ENCODE measurements around the gene TPSD1.
"Not testable (repeated sequence)": the region's sequence is repeated elsewhere in the genome, so short reads cannot be mapped to it uniquely, and the experiment has no call there.

TPSD1 gene

DNA sequence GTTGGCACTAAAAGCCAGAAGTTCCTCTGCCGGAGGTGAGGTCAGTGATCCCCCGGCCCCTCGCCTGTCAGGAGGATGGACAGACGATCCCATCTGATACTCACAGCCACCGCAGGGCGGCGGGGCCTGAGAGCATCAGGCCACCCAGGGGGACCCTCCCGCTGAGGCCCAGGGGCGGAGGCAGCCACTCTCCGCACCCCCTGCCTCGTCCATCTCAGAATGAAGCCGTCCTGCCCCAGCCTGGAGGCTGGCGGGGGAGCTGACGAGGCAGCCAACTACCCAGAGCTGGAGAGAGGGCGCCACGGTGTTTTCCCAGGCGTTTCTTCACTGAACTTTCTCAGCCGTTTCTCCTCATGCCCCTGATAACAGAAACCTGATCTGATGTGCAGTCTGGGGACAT lies 22.6 kb downstream of the TPSD1 start:
- no peak for DNase-seq (ENCODE audit: insufficient read length, low spot score)

DNA sequence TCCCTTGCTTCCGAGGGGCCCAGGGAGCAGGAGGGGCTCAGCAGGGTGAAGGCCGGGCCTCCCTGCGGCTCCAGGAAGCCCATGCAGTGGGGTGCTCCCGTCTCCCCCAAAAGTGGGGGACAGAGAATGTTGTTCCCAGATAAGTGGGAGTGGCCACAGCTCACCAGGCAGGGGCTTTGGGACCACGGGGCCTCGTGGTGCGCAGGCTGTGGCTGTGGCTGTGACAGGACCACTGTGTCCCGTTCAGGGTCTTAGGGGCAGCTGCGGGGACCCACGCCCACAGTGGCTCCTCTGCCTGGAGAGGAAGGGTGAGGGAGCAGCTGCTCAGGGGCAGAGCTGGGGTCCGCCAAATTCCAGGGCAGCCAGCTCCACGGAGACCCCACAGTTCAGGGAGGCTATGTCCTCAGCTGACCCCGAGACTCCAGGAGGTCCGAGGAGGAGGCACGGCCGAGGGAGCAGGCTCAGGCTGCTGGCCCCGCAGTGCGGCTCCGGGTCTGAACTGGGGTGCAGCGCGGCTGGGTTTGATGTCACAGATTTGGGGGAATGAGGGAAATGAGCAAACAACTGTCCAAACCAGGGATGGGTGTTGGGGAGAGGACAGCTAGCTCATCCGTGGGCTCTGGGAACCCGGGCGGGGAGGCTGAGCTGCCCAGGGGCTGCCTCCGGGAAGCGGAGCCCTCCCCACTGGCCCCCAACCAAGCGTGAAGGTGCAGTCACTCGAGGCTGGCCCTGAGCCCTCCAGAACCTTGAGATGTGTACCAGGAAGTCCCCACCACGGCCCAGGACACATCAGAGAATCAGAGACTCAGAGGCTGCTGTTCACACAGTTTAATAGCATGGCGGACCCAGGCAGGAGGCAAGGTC lies 23.4 kb downstream of the TPSD1 start:
- FAIRE-seq: no peak

More for the DNA sequence above, 22.6 kb downstream of the TPSD1 start:
- no peak for FAIRE-seq

DNA sequence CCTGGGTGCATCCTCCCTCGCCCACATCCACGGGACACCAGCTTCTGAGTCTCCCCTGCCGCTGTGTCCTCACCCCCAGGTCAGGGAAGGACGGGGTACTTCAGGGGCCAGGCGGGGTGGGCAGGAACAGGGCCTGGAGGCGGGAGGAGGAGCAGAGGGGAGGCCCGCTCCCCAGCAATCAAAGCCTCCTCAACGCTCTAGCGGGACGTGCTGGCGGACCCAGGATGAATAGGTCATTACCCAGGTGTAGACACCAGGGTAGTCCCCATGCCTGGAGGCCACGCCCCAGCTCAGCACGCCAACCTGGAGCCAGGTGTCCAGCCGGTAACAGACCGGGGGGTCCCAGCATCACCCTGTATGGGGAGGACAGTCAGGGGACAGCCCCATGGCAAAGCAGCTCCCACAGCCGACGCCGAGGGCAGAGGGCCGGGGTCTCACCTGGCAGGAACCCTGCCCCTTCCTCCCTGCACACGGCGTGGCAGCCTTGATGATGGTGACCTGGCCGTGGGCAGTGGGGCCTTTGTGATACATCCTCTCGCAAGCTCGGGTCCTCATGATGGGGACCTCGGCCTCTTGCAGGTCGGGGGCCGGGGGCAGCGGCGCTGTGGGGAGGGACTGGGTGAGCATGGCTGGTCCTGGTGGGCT lies 24.2 kb downstream of the TPSD1 start:
- DNase-seq (ENCODE audit: insufficient read length, low spot score) (no peak), FAIRE-seq (no peak)

More for the DNA sequence above, 23.4 kb downstream of the TPSD1 start:
- no peak for DNase-seq (ENCODE audit: insufficient read length, low spot score)

DNA sequence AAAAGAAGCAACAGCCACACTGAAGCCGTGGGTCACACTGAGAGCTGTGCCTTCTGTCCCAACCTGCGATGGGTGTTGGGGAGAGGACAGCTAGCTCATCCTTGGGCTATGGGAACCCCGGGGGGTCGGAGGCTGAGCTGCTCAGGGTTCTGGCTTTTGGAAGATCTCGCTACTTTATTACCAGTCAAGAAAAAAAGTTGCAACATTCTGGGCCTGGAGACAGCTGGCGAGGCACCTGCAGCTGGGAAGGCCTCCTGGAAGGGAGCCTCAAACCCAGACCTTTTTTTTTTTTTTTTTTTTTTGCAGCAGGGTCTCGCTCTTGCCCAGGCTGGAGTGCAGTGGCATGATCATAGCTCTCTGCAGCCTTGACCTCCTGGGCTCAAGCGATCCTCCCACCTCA lies 24.9 kb downstream of the TPSD1 start:
- DNase-seq (ENCODE audit: insufficient read length, low spot score) (no peak), FAIRE-seq (no peak)

DNA sequence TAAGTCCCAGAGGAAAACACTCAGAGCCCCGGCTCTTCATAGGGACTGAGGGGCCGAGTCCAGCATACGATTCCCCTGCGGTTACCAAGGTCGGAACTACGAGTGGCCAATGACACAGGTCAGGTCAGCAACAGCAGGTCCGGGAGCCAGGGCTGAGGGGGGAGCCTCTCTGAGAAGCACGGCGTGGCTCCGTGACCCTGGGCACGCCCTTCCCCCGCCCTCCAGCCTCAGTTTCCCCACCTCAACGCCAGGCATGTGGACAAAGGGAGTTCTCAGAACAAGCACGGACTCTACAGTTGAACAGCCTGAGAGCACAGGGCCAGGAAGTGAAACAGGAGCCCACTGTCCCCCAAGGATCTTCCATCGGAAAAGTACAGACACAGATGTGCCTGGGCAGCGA lies 25.6 kb downstream of the TPSD1 start:
- no peak for FAIRE-seq
- no peak for DNase-seq (ENCODE audit: insufficient read length, low spot score)

DNA sequence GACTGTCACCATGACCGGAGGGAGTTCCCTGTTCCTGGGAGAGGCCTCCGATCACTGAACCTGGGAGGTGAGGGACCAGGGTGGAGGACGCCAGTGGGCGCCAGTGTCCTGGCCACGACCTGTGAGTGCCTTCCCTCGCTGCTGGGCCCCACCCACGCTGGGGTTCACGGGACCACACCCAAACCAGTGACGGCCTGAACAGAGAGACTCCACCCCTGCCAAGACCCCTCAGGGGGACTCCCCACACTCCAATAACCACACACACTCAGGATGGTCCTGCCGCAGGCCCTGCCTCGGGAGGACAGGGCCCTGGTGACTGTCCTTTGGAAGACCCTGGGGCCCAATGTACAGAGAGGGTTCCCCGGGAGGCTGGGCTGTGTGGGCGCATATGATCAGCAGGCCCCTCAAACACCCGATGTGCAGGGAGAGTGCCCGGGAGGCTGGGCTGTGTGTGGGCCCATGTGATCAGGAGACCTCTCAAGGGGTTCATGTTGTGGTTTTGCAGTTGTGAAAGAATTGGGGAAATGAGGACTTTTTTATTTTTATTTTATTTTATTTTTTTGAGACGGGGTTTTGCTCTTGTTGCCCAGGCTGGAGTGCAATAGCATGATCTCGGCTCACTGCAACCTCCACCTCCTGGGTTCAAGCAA lies 26.6 kb downstream of the TPSD1 start:
- no peak for DNase-seq (ENCODE audit: insufficient read length, low spot score)
- no peak for FAIRE-seq

DNA sequence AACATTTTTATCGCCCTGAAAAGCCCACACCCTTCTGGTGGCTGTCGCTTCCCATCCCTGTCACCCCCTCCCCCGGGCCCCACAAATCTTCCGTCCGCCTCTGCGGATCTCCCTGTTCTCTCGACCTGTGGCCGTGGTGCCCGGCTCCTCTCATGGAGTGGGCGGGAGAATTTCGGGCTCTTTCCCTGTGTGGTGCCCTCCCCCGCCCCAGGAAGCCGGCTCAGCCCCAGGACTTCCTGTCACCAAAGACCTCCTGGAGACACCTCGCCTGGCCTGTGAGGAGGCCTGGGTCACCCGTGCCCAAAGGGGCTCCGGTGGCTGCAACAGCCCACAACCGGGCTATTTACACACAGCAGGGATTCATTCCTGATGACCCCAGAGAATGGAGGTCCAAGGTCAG lies 27.4 kb downstream of the TPSD1 start:
- DNase-seq (ENCODE audit: insufficient read length, low spot score) (no peak), FAIRE-seq (no peak)

DNA sequence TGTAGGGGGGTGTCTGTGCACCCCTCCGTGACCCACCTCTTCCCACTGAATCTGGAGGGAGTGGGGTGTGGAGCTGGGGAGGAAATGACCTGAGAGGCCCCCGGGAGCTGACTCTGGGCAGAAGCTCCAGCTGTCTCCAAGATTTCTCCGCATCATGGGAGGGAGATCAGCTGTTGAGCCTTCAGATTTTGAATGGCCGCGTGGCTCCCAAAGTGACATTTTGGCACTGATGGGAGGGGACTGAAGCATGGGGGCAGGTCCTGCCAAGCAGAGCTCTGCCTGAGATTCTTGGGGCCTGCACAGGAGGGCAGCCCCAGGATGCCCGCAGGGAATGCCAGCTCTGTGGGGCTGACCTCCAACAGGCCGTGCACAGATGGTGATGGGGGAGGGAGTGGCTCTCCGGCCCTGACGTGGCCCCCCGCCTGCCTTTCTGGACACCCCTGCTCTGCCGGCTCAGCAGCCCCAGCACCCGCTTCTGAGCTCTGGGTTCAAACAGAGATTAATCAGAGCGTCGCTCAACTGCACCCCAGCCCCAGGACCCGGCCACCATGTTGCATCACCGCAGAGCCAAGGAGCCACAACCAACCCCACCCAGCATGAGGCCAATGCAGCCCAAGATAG lies 28.2 kb downstream of the TPSD1 start:
- no peak for FAIRE-seq
- DNase-seq (ENCODE audit: insufficient read length, low spot score): no peak

DNA sequence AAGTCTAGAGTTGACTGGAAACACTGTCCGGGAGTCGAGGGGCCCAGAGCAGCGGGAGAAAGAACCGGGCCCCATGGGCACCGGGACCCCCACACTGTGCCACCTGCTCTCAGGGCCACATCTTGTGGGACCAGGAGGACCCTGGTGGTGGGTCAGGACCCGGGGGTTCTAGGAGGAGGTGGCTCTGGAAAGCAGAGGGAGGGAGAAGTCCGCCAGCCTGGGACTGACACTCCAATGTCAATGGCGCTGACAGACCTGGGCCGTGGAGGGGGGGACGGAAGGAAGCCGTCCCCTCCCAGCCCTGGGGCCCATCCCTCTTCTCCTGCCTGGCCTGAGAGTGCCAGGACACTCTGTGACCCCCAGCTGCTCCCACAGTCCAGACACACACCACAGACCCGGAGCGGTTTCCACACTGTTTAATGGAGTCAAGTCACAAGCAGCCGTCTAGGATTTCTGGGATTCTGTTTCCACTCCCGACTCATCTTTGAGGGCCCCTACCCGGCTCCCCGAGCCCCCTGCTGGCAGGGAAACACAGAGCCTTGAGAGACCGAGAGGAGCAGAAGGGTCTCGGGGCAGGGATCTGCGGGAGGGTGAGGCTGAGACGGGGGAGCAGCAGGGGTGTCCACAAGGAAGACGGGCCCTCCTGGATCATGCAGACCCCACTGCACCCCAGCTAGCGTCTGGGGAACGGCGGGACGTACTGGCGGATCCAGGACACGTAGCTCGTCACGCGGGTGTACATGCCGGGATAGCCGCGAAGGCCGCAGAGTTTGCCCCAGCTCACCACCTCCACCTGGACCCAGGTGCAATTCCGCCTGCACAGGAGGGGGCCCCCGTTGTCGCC lies 30.0 kb downstream of the TPSD1 start:
- DNase-seq (ENCODE audit: insufficient read length, low spot score): no peak
- FAIRE-seq: no peak

DNA sequence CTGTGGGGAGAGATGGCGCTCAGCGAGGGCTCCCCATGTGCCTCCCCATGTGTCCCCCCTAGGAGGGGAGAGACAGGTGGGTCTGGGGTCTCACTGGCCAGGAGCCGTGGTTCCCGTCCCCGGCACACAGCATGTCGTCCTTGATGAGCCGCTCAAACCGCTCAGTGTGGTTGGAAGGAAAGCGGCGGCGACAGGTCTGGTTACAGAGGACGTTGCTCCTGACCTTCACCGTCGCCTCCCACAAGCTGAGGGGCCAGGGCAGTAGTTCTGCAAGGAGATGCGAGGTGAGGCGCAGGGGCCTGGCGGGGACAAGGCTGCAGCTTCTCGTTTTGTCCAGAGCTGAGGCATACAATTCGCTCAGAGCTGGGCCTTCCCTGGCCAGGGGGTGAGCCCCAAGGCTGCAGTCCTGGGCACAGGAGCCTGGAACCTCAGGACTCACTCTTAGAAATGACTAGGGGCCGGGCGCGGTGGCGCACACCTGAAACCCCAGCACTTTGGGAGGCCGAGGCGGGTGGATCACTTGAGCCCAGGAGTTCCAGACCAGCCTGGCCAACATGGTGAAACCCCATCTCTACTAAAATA lies 30.7 kb downstream of the TPSD1 start:
- FAIRE-seq (no peak), DNase-seq (ENCODE audit: insufficient read length, low spot score) (no peak)

DNA sequence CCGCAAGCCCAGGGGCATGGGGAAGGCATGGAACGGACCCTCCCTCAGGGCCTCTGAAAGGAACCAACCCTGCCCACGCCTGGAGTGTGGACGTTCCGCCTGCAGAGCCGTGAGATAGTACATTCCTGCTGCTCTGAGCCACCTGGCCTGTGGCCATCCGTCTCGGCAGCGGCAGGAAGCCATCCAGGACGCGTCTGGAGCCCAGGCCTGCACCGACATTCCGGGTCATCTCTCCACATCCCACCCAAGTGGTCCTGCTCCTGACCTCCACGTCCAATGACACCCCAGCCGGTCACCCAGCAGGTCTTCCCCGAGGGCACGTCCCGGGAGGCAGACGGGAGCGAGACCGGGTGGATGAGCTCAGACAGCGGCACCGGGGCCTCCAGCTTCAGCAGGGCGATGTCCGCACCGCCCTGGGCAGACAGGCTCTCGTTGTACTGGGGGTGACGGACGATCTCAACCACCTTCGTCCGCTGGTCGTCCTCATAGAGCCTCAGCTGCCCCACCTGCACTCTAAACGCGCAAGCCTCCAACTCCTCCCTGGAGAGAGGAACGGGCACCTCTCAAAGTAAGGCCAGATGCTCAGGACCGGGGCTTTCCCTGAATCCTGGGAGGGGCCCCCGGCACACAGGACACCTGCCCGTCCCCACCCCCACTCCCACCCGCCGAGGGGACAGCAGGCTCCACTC lies 32.3 kb downstream of the TPSD1 start:
- DNase-seq (ENCODE audit: insufficient read length, low spot score): no peak
- no peak for FAIRE-seq

DNA sequence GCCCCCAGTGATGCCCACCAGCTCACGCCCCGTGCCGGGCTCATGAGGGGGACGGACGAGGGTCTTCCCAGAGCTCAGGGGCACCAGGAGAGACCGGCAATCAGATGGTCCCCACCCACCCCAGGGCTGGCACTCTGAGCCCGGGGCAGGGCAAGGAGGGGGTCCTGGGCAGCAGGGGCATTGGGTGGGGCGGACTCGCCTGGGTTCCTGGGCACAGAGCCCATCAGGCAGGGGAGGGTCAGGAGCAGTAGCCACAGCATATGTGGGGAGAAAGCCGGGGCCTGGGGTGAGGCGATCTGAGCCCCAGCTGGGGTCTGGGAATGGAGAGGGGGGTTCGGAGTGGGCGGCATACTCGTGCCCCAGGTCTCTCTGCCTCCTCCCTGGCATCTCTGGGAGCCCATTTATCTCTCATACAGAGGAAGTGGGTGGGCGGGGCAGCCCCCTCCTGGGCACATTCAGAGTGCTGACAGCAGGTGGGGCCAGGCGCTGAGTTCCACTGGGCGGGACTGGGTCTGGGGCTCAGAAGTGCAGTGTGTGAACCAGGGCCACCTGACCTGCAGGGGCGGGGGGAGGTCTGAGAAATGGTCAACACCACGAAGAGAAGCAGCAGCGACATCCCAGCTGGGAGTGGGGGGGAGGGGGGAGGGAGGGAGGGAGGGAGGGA lies 33.1 kb downstream of the TPSD1 start:
- no peak for FAIRE-seq

DNA sequence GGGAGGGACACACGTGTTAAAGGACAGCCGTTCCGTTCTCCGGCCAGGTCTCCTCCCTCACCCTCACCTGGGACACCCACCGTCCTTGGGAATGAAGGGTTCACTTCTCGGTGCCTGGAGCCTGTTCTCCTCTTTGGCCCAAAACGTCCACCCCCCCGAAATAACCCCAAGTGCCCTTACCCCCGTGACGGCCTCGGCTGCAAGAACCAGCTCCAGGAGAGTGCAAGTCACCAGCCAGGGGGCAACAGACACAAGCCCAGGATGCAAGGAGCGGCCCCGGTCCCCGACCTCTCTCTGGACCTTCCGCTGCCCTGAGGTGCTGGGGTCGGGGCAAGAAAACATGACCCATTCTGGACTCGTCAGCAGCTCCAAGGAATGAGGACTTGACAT lies 33.6 kb downstream of the TPSD1 start:
- no peak for DNase-seq (ENCODE audit: insufficient read length, low spot score)
- no peak for FAIRE-seq

More for the DNA sequence above, 33.1 kb downstream of the TPSD1 start:
- DNase-seq (ENCODE audit: insufficient read length, low spot score): no peak

DNA sequence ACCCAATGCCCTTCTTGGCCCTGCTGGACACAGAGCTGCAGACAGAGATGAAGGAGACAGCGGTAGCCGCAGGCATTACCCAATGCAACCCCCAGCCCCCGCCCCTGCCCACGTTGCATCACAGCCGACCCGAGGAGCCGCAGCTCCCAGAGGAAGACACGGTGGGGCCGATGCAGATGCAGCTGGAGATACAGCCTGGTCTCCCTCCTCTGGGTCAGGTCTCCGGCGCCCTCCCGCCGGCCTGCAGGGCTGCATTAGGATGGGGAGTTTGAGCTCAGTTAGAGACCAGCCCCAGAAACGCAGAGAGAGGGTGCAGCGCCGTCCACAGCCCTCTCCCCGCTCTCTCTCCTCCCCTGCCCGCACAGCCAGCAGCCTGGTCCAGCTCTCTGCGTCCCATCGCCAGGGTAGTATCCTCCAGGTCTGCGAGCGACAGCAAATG lies 34.2 kb downstream of the TPSD1 start:
- DNase-seq (ENCODE audit: insufficient read length, low spot score): no peak
- no peak for FAIRE-seq

DNA sequence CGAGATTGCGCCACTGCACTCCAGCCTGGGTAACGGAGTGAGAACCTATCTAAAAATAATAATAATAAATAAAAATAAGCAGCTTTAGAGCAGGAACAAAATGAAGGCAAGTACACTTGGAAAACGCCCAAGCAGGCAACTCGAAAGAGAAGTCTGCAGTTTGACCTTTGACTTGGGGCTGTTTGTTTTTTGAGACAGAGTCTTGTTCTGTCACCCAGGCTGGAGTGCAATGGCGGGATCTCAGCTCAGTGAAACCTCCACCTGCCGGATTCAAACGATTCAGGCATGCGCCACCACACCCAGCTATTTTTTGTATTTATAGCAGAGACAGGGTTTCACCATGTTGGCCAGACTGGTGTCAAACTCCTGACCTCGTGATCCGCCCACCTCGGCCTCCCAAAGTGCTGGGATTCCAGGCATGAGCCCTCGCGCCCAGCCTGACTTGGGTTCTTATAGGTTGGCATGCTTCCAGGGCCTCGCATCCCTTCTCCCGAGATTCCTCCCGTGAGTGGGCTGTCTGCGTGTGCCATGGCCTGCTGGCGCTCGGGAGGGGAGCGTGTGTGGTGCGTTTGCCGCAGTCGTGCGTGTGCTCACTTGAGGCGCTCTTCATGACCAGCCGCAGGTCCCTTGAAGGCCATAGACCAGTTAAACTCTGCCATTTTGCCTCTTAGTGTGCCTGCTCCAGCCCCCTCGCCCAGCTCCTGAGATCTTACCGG lies 35.1 kb downstream of the TPSD1 start:
- DNase-seq (ENCODE audit: insufficient read length, low spot score): no peak
- FAIRE-seq: no peak

DNA sequence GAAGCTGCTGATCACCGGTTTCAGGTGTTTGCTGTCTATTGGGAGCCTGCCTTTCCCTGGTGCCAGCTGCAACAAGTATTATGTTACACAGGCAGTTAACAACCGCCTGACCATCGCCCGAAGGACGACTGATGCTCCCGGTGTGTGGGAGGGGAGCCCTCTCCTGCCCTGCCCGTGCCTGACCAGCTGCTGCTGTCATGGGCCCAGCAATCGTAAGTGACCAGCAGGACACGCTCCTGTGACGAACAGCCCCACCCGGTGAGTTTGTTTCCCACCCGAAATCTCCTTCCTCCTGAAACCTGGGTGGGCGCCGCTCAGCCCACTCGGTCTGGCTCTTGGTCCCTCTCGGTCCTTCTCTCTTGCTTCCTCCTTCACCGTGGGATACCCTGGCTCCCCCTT lies 35.7 kb downstream of the TPSD1 start:
- DNase-seq (ENCODE audit: insufficient read length, low spot score) (no peak), FAIRE-seq (no peak)

DNA sequence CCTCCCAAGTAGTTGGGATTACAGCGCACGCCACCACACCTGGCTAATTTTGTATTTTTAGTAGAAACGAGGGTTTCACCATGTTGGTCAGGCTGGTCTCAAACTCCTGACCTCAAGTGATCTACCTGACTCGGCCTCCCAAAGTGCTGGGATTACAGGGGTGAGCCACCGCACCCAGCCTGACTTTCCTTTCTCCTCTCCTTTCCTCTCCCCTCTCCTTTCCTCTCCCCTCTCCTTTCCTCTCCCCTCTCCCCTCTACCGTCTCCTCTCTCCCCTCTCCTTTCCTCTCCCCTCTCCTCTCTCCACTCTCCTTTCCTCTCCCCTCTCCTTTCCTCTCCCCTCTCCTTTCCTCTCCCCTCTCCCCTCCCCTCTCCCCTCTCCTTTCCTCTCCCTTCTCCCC lies 36.3 kb downstream of the TPSD1 start:
- not testable (repeated sequence) for FAIRE-seq; DNase-seq (ENCODE audit: insufficient read length, low spot score)

DNA sequence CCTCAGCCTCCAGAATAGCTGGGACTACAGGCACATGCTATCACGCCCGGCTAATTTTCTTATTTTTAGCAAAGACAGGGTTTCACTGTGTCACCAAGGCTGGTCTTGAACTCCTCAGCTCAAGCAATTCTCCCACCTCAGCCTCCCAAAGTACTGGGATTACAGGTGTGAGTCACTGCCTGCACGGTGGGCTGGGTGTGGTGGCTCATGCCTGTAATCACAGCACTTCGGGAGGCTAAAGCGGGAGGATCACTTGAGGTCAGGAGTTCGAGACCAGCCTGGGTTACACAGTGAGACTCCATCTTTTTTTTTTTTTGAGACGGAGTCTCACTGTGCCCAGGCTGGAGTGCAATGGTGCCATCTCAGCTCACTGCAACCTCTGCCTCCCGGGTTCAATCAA lies 36.9 kb downstream of the TPSD1 start:
- not testable (repeated sequence) for FAIRE-seq; DNase-seq (ENCODE audit: insufficient read length, low spot score)

All from GM19239 (cell line).